GM23248 (cell line): Measurements from ENCODE around the gene TNRC6C.

Source experiments
- EZH2 ChIP-seq: fragments of 200-600 bp; sonication (generic); IDR thresholded peaks from 2 replicates; pipeline ENCODE4 v1.6.1; 2018; ENCODE audit warnings: antibody characterized with exemption, mild to moderate bottlenecking; ENCODE audit not compliant: insufficient read depth, poor library complexity, severe bottlenecking
- EZH2phosphoT487 ChIP-seq: fragments of 200-600 bp; sonication (generic); IDR thresholded peaks from 2 replicates; pipeline ENCODE4 v1.6.1; 2018; ENCODE audit warnings: antibody characterized with exemption, moderate library complexity, mild to moderate bottlenecking, low read depth; ENCODE audit not compliant: insufficient read depth

DNA sequence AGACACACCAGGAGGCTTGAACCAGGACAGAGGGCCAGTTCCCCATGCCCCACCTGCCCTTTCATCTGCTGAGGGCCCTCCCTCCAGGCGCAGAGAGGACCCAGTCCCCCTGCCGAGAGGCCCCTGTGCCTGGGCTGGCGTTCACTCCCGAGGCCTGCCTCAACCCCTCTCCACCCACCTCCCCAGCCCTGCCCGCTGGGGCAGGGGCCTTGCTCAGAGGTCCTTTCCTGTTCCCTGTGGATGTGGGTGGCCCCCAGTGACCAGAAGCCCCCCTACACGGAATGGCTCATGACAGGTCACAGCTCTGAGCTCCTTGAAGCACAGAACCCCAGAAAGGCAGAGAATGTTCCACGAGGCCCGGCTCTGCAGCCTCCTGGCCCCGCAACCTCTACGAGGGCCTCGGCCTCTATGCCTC, 163.3 kb downstream of the TNRC6C start:
- TF ChIP-seq EZH2phosphoT487 (no peak), EZH2 (no peak)
